B cell (primary cell): Measurements from ENCODE around the gene ABHD14A.

Source experiments
- EZH2 ChIP-seq: IDR thresholded peaks from 2 replicates; pipeline ENCODE4 v1.6.1; 2012; ENCODE audit warnings: borderline replicate concordance, low read depth, mild to moderate bottlenecking, moderate library complexity, low read length; ENCODE audit not compliant: insufficient read depth, poor library complexity, severe bottlenecking
- TF ChIP-seq, protein P1 (sequence below): fragments of 200-600 bp; IDR thresholded peaks from one replicate; pipeline ENCODE4 v1.8.0; 2022; ENCODE audit warnings: antibody characterized with exemption, mild to moderate bottlenecking

DNA sequence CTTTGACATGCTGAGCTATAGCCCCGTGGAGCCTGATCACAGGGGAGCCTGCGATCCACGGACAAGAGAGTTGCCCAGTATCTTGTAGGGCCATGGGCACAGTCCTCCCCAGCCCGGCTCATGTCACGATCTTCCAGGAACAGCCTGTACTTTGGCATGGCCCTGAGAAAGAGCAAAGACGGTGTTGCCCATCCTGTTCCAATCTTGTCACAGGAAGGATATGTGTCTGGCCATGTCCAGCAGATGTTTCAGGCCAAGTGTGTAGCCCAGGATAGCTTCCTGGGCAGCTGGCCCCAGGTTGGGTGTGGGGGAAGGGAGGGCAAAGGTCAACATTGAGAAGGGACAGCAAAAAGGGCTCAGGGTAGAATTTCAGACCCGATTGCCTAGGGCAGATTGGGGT, 37.8 kb downstream of the ABHD14A start:
- TF ChIP-seq EZH2 = no peak
- TF ChIP-seq, protein P1, sequence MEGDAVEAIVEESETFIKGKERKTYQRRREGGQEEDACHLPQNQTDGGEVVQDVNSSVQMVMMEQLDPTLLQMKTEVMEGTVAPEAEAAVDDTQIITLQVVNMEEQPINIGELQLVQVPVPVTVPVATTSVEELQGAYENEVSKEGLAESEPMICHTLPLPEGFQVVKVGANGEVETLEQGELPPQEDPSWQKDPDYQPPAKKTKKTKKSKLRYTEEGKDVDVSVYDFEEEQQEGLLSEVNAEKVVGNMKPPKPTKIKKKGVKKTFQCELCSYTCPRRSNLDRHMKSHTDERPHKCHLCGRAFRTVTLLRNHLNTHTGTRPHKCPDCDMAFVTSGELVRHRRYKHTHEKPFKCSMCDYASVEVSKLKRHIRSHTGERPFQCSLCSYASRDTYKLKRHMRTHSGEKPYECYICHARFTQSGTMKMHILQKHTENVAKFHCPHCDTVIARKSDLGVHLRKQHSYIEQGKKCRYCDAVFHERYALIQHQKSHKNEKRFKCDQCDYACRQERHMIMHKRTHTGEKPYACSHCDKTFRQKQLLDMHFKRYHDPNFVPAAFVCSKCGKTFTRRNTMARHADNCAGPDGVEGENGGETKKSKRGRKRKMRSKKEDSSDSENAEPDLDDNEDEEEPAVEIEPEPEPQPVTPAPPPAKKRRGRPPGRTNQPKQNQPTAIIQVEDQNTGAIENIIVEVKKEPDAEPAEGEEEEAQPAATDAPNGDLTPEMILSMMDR = no peak
